Suprapubic skin (tissue), 4 donors: ENCODE results near the gene KLHL8. TPM values are rescaled to one million over a fixed set of nuclear protein-coding genes. Genes with fewer than 3 reads are reported as not detected.

Experiments used
- DNase-seq, 2 donors: peaks; one replicate each; pipeline ENCODE4 v3.0.0-alpha.2; 2019; ENCODE audit warnings: low spot score in 2 of 2
- H3K27ac ChIP-seq: fragments of 200-600 bp; sonication (generic); one replicate; pipeline ENCODE4 v1.5.1; 2019
- H3K27me3 ChIP-seq: fragments of 200-600 bp; sonication (generic); one replicate; pipeline ENCODE4 v1.5.1; 2019
- H3K36me3 ChIP-seq: fragments of 200-600 bp; sonication (generic); one replicate; pipeline ENCODE4 v1.5.1; 2019
- H3K4me1 ChIP-seq: fragments of 200-600 bp; sonication (generic); one replicate; pipeline ENCODE4 v1.5.1; 2019
- H3K4me3 ChIP-seq: fragments of 200-600 bp; sonication (generic); one replicate; pipeline ENCODE4 v1.5.1; 2019; ENCODE audit warnings: mild to moderate bottlenecking
- H3K9me3 ChIP-seq: fragments of 200-600 bp; sonication (generic); one replicate; pipeline ENCODE4 v1.5.1; 2019
- CTCF ChIP-seq, 2 donors: fragments of 200-600 bp in 1 of 2; fragments of 450-650 bp in 1 of 2; sonication (generic) in 1 of 2; IDR thresholded peaks; one replicate each; pipeline ENCODE4 v1.5.1; 2016 to 2019; ENCODE audit warnings: antibody characterized with exemption in 2 of 2, mild to moderate bottlenecking in 1 of 2, moderate library complexity in 1 of 2
- EP300 ChIP-seq: sonication (generic); formaldehyde crosslinking; IDR thresholded peaks from one replicate; pipeline ENCODE4 v1.6.1; 2017; ENCODE audit warnings: antibody characterized with exemption
- POLR2A ChIP-seq, 2 donors: fragments of 450-650 bp; IDR thresholded peaks; one replicate each; pipeline ENCODE4 v1.6.1; 2017; ENCODE audit warnings: antibody characterized with exemption in 2 of 2, mild to moderate bottlenecking in 2 of 2, moderate library complexity in 2 of 2
- POLR2AphosphoS5 ChIP-seq, 3 donors: sonication (generic); formaldehyde crosslinking; IDR thresholded peaks; one replicate each; pipeline ENCODE4 v1.6.1; 2017; ENCODE audit warnings: antibody characterized with exemption in 3 of 3
- WGBS: methylation state at CpG from one replicate; pipeline ENCODE4 v1.1.5; 2018; 5-methylcytosine and 5-hydroxymethylcytosine counted together
- total RNA-seq, 4 donors: library from RNA; depleted of rRNA; stranded (reverse); fragments of >200 nt; gene quantifications; one replicate each; pipeline ENCODE4 v1.1.0, GENCODE V29; 2016

Gene KLHL8
- total RNA-seq, 4 donors from 2014 or later: 6.1 to 10.1 (median 7.2) TPM

GRCh38 chr4:87118826-87119225 is 101.6 kb downstream of the KLHL8 start:
- H3K4me3 ChIP-seq: no peak overlapping the region
- H3K4me1 ChIP-seq: peaks cover 45% of the 10 kb centered on the region
- peaks cover 41% of the 10 kb centered on the region for H3K36me3 ChIP-seq

GRCh38 chr4:87118421-87118820 is 102.0 kb downstream of the KLHL8 start:
- no peak overlapping the region for H3K4me3 ChIP-seq
- peaks cover 43% of the 10 kb centered on the region for H3K4me1 ChIP-seq
- H3K27ac ChIP-seq: no peak overlapping the region
- WGBS: 94% methylated on average over 1 of the region's 1 CpG
- H3K9me3 ChIP-seq: no peaks in the 10 kb centered on the region
- TF ChIP-seq EP300 (no peak), CTCF (IDR thresholded peaks at IDR 0.05) (no peak), POLR2A (IDR thresholded peaks at IDR 0.05) (no peak), POLR2AphosphoS5 (IDR thresholded peaks at IDR 0.05) (no peak)
- peaks cover 44% of the 10 kb centered on the region for H3K36me3 ChIP-seq
- no peak for DNase-seq
- H3K27me3 ChIP-seq: no peaks in the 10 kb centered on the region

More at GRCh38 chr4:87118826-87119225, 101.6 kb downstream of the KLHL8 start:
- Histone ChIP-seq H3K27me3 (no peaks in the 10 kb centered on the region), H3K9me3 (no peaks in the 10 kb centered on the region), H3K27ac (peak overlapping the region; percentile 90)
- TF ChIP-seq EP300: no peak
- no peak for TF ChIP-seq POLR2A (IDR thresholded peaks at IDR 0.05)
- TF ChIP-seq POLR2AphosphoS5 (IDR thresholded peaks at IDR 0.05): no peak
- no peak for TF ChIP-seq CTCF (IDR thresholded peaks at IDR 0.05)
- DNase-seq: no peak
- 93% methylated on average over 2 of the region's 2 CpGs for WGBS

- no peak for DNase-seq
- Histone ChIP-seq H3K4me1 (peaks cover 36% of the 10 kb centered on the region), H3K9me3 (no peaks in the 10 kb centered on the region), H3K4me3 (no peak overlapping the region), H3K36me3 (peaks cover 50% of the 10 kb centered on the region), H3K27me3 (no peaks in the 10 kb centered on the region), H3K27ac (no peak overlapping the region)
- no peak for TF ChIP-seq POLR2A (IDR thresholded peaks at IDR 0.05)
- TF ChIP-seq EP300: no peak
- 92% methylated on average over 5 of the region's 5 CpGs for WGBS
Observed at GRCh38 chr4:87117732-87118075, 102.7 kb downstream of the KLHL8 start.

GRCh38 chr4:87117051-87117731 is 103.2 kb downstream of the KLHL8 start:
- Histone ChIP-seq H3K27ac (no peak overlapping the region), H3K36me3 (peaks cover 56% of the 10 kb centered on the region), H3K9me3 (no peaks in the 10 kb centered on the region), H3K4me3 (no peak overlapping the region), H3K27me3 (no peaks in the 10 kb centered on the region), H3K4me1 (peaks cover 32% of the 10 kb centered on the region)
- 71% methylated on average over 8 of the region's 8 CpGs for WGBS
- no peak for DNase-seq
- TF ChIP-seq POLR2A (IDR thresholded peaks at IDR 0.05) (no peak), EP300 (no peak), POLR2AphosphoS5 (IDR thresholded peaks at IDR 0.05) (no peak), CTCF (IDR thresholded peaks at IDR 0.05) (no peak)

- DNase-seq: no peak
- WGBS: 89% methylated on average over 1 of the region's 1 CpG
- TF ChIP-seq POLR2AphosphoS5 (IDR thresholded peaks at IDR 0.05) (no peak), POLR2A (IDR thresholded peaks at IDR 0.05) (no peak), CTCF (IDR thresholded peaks at IDR 0.05) (no peak), EP300 (no peak)
- Histone ChIP-seq H3K27me3 (no peaks in the 10 kb centered on the region), H3K4me1 (peaks cover 22% of the 10 kb centered on the region), H3K4me3 (no peak overlapping the region), H3K36me3 (peaks cover 65% of the 10 kb centered on the region), H3K27ac (no peak overlapping the region), H3K9me3 (no peaks in the 10 kb centered on the region)
Observed at GRCh38 chr4:87116231-87116630, 104.2 kb downstream of the KLHL8 start.
